ENCODE data around the gene SETDB2. TPM values are rescaled to one million over a fixed set of nuclear protein-coding genes. Genes with fewer than 3 reads are reported as not detected.

The SETDB2 gene
- total and polyA plus RNA-seq, 4 donors: 1.9 to 6.2 (median 4.9) TPM

DNA sequence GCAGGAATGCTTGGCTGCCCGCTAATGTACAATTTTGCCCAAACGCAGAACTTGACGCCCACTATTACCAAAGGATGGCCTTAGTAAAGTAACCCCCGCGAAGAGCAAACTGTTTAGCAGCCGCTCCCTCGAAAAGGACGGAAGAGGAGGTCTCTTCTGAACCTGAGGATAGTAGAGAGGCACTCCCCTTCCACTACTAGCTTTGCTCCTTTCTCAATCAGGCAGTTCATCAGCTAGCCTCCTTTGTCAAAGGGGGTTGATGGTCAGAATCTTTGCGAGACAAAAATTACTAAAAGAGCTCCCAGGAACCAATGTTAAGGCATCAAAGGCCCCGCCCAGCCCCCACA is 744 bp upstream of the SETDB2 start:
- H3K4me1 ChIP-seq (ENCODE audit: control insufficient read depth in 4 of 4, insufficient read depth in 4 of 4, low read length in 3 of 4): peaks cover 0 to 24% (median 7%) of the 10 kb centered on the region in 4 donors
- H3K36me3 ChIP-seq (ENCODE audit: control insufficient read depth in 4 of 4, insufficient read depth in 3 of 4, low read depth in 1 of 4, low read length in 3 of 4): no peaks in the 10 kb centered on the region
- peak overlapping the region; percentile 60 to 94 (median 85) for H3K4me3 ChIP-seq (ENCODE audit: low read depth in 1 of 3, low read length in 3 of 3)
- TF ChIP-seq GABPA (IDR thresholded peaks at IDR 0.05 in 1 of 2, conservative IDR thresholded peaks at IDR 0.05 in 1 of 2) (no peak), HNF4A (conservative IDR thresholded peaks at IDR 0.05) (no peak)
- TF ChIP-seq, protein P1, sequence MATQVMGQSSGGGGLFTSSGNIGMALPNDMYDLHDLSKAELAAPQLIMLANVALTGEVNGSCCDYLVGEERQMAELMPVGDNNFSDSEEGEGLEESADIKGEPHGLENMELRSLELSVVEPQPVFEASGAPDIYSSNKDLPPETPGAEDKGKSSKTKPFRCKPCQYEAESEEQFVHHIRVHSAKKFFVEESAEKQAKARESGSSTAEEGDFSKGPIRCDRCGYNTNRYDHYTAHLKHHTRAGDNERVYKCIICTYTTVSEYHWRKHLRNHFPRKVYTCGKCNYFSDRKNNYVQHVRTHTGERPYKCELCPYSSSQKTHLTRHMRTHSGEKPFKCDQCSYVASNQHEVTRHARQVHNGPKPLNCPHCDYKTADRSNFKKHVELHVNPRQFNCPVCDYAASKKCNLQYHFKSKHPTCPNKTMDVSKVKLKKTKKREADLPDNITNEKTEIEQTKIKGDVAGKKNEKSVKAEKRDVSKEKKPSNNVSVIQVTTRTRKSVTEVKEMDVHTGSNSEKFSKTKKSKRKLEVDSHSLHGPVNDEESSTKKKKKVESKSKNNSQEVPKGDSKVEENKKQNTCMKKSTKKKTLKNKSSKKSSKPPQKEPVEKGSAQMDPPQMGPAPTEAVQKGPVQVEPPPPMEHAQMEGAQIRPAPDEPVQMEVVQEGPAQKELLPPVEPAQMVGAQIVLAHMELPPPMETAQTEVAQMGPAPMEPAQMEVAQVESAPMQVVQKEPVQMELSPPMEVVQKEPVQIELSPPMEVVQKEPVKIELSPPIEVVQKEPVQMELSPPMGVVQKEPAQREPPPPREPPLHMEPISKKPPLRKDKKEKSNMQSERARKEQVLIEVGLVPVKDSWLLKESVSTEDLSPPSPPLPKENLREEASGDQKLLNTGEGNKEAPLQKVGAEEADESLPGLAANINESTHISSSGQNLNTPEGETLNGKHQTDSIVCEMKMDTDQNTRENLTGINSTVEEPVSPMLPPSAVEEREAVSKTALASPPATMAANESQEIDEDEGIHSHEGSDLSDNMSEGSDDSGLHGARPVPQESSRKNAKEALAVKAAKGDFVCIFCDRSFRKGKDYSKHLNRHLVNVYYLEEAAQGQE (IDR thresholded peaks at IDR 0.05): no peak
- no peaks in the 10 kb centered on the region for H3K27me3 ChIP-seq (ENCODE audit: control insufficient read depth in 4 of 4, insufficient read depth in 4 of 4, low read length in 3 of 4)
- H3K9ac ChIP-seq (ENCODE audit: low read depth in 1 of 2, low read length in 2 of 2): peak overlapping the region; percentile 30 to 69
- H3K27ac ChIP-seq (ENCODE audit: low read depth in 1 of 2, low read length in 2 of 2): peak overlapping the region; percentile 70 to 81
- WGBS: 9% methylated on average over 10 of the region's 10 CpGs
- DNase-seq (ENCODE audit: low spot score): no peak
- H3K9me3 ChIP-seq (ENCODE audit: control insufficient read depth in 4 of 4, low read length in 3 of 4): no peaks in the 10 kb centered on the region

DNA sequence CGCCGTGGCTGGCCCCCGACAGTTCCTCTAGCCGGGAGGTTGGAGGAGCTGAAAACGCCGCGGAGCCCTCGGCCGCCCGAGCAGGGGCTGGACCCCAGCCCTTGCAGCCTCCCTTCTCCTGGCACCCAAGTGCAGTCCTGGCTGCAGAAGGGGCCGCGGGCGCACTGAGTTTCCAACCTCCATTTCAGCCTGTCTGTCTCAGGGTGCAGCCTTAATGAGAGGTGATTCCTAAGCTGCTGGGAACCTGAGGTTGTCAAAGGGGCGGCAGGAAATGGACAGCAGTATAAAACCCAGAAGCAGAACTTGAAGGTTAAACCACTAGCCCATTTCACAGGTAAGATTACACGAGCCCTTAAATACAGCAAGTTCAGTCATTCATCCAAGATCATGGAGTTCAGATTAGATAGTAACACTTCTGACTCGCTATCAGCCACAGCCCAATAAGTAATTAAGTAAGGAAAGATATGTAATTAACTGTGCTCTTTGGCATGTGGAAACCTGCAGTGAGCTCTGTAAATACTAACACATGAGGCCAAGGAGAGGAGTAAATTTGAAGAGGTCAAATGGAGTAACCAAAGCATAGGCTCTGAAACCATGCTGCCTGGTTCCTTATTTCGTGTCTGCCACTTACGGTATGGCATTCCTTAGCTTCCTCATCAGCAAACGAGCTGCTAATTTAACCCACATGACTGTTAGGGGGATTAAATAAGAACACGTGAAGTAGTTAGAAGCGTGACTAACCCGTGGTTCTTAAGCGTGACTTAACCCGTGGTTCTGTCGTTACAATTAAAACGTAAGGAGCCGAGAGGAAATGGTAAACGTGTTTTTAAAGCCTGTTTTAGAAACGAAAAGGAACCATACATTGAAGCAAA is 686 bp downstream of the SETDB2 start:
- Histone ChIP-seq H3K9me3 (ENCODE audit: control insufficient read depth in 4 of 4, low read length in 3 of 4) (no peaks in the 10 kb centered on the region), H3K36me3 (ENCODE audit: control insufficient read depth in 4 of 4, insufficient read depth in 3 of 4, low read depth in 1 of 4, low read length in 3 of 4) (no peaks in the 10 kb centered on the region), H3K4me3 (ENCODE audit: low read depth in 1 of 3, low read length in 3 of 3) (peak overlapping the region; percentile 80 to 94 (median 82)), H3K9ac (ENCODE audit: low read depth in 1 of 2, low read length in 2 of 2) (peak overlapping the region; percentile 80 to 94), H3K27ac (ENCODE audit: low read depth in 1 of 2, low read length in 2 of 2) (peak overlapping the region; percentile 87 to 89), H3K4me1 (ENCODE audit: control insufficient read depth in 4 of 4, insufficient read depth in 4 of 4, low read length in 3 of 4) (peaks cover 0 to 24% (median 7%) of the 10 kb centered on the region in 4 donors), H3K27me3 (ENCODE audit: control insufficient read depth in 4 of 4, insufficient read depth in 4 of 4, low read length in 3 of 4) (no peaks in the 10 kb centered on the region)
- WGBS: under 1% methylated on average over 29 of the region's 29 CpGs
- TF ChIP-seq YY1 (IDR thresholded peaks at IDR 0.05) (peak; percentile 41), TAF1 (conservative IDR thresholded peaks at IDR 0.05) (no peak)
- TF ChIP-seq, protein P2, sequence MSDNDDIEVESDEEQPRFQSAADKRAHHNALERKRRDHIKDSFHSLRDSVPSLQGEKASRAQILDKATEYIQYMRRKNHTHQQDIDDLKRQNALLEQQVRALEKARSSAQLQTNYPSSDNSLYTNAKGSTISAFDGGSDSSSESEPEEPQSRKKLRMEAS (IDR thresholded peaks at IDR 0.05): peak; percentile 59
- DNase-seq (ENCODE audit: low spot score): no peak

GRCh38 chr13:49446473-49446872 is 2.4 kb downstream of the SETDB2 start:
- no peaks in the 10 kb centered on the region for H3K36me3 ChIP-seq (ENCODE audit: control insufficient read depth in 4 of 4, insufficient read depth in 3 of 4, low read depth in 1 of 4, low read length in 3 of 4)
- TF ChIP-seq ZBTB33 (IDR thresholded peaks at IDR 0.05): no peak
- TF ChIP-seq FOXA1 (IDR thresholded peaks at IDR 0.05): no peak
- no peak for TF ChIP-seq SP1 (IDR thresholded peaks at IDR 0.05)
- peaks cover 0 to 24% (median 7%) of the 10 kb centered on the region in 4 donors for H3K4me1 ChIP-seq (ENCODE audit: control insufficient read depth in 4 of 4, insufficient read depth in 4 of 4, low read length in 3 of 4)
- no peaks in the 10 kb centered on the region for H3K27me3 ChIP-seq (ENCODE audit: control insufficient read depth in 4 of 4, insufficient read depth in 4 of 4, low read length in 3 of 4)
- no peak overlapping the region for H3K4me3 ChIP-seq (ENCODE audit: low read depth in 1 of 3, low read length in 3 of 3)
- DNase-seq (ENCODE audit: low spot score): no peak
- H3K9ac ChIP-seq (ENCODE audit: low read depth in 1 of 2, low read length in 2 of 2): no peak overlapping the region
- no peaks in the 10 kb centered on the region for H3K9me3 ChIP-seq (ENCODE audit: control insufficient read depth in 4 of 4, low read length in 3 of 4)
- H3K27ac ChIP-seq (ENCODE audit: low read depth in 1 of 2, low read length in 2 of 2): no peak overlapping the region

Data from liver (tissue), 9 donors.